Measurements from ENCODE around the gene TAT.

DNA sequence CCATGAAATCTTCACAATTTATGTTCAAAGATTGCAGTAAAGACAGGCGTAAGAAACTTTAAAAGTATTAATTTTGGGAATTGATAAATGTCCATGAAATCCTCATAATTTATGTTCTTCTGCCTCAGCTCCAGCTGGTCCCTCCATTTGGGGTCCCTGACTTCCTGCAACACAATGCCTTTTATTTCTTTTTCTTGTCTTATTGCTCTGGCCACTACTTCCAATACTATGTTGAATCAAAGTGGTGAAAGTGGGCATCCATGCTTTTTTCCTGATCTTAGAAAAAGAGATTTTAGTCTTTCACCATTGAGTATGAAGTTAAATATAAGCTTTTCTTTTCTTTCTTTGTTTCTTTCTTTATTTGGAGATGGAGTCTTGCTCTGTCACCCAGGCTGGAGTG, 14.3 kb downstream of the TAT start:
- TF ChIP-seq ZNF274 (IDR thresholded peaks at IDR 0.05; ENCODE audit: low read depth, low read length) (no peak), YY1 (IDR thresholded peaks at IDR 0.05; ENCODE audit: insufficient read depth, insufficient read length) (no peak)
